Choroid plexus epithelial cell (primary cell): Measurements from ENCODE around the gene OR52R1.

Experiments used
- DNase-seq: peaks from one replicate; pipeline ENCODE4 v3.0.0-alpha.2; 2010; ENCODE audit warnings: low read depth
- H3K4me3 ChIP-seq: 2 replicates; pipeline ENCODE4 v1.5.1; 2011; ENCODE audit warnings: low read depth, mild to moderate bottlenecking, control low read depth, low read length, moderate library complexity
- CTCF ChIP-seq: conservative IDR thresholded peaks from 2 replicates; pipeline ENCODE4 v1.5.1; 2011; ENCODE audit warnings: low read depth, mild to moderate bottlenecking, control low read depth, inconsistent platforms, low read length, moderate library complexity

The OR52R1 gene

DNA sequence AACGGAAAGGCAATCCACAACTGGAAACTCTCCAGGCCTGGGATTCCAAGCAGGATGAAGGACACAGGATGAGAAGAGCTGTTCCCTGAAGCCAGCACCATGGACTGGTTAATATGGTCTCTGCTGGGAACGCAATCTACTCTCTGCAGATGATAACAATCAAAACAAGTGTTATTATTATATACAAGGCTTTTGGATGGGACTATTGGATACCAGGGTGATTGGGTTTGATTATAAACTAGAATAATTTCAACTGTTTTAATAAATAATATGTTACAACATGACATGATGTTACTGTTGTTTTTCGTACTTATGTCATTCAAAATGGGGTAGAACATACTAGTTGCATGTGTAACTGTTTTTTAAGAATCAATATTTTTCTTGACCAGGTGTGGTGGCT is at the start of gene OR52R1:
Gene OR52R1, minus strand, starts transcription at position 101 of the 400 bp plus-strand sequence. Its CDS starts 0 bp downstream, at position 101.
- TF ChIP-seq CTCF = no peak
- no peak for DNase-seq
- H3K4me3 ChIP-seq = no peak within 1 kb of the TSS

DNA sequence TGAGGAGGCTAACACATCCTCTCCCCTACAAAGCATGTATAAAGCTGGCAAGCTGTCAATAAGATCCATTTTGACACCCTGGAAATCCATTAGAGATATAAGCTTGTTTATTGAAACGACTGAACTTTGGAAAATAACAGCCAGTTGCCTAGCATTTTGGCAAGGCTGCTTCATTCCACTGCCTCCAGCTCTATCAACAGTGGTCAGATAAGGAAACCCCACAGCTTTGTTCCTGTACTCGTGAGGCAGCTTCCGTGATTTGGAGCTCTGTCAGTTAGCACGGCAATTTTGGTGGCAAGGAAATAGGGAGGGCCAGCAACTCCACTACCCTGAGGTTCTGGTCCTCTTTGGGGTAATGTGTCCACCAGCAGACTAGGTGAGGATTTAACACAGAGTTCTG is 46.9 kb upstream of the OR52R1 start:
- no peak for TF ChIP-seq CTCF
- DNase-seq = peak; percentile 74

GRCh38 chr11:4848908-4849532 is 44.8 kb upstream of the OR52R1 start, which contains the start of gene OR51S1:
Gene OR51S1, minus strand, starts transcription at chr11:4849208. Its CDS starts 0 bp downstream, at chr11:4849208.
- no peak for DNase-seq
- no peak within 1 kb of the TSS for H3K4me3 ChIP-seq
- no peak for TF ChIP-seq CTCF

More for the DNA sequence above, 46.9 kb upstream of the OR52R1 start:
- H3K4me3 ChIP-seq = no peak overlapping the region

DNA sequence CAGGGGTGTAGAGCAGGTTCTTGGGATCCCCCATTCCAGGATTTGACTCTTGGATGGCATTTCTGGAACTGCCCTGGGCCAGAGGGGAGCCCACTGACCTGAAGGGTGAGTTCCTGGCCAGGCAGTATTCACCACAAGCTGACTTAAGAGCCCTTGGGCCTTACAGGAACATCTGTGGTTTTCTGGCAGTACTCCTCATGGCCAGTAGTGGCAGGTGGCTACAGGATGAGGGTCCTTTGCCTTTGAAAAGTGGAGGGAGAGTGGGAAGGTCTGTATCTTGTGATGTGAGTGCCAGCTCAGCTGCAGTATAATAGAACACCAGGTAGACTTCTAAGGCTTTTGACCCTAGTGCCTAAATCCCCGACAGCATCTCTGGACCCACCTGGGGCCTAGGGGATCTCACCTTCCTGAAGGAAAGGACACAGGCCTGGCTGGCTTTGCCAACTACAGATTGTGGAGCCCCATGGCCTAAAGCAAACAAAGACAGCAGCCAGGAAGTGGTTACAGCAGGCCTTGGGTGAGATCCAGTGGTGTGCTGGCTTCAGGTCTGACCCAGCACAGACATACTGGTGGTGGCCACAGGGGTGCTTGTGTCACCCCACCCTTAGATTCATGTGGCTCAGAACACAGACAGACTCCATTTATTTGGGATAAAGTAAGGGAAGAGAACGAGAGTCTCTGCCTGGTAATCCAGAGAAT is 35.8 kb upstream of the OR52R1 start:
- no peak for TF ChIP-seq CTCF

GRCh38 chr11:4830909-4831308 is 26.7 kb upstream of the OR52R1 start:
- H3K4me3 ChIP-seq = no peak overlapping the region
- no peak for TF ChIP-seq CTCF
- no peak for DNase-seq

More for the DNA sequence above, 35.8 kb upstream of the OR52R1 start:
- DNase-seq = no peak
- H3K4me3 ChIP-seq = no peak overlapping the region

DNA sequence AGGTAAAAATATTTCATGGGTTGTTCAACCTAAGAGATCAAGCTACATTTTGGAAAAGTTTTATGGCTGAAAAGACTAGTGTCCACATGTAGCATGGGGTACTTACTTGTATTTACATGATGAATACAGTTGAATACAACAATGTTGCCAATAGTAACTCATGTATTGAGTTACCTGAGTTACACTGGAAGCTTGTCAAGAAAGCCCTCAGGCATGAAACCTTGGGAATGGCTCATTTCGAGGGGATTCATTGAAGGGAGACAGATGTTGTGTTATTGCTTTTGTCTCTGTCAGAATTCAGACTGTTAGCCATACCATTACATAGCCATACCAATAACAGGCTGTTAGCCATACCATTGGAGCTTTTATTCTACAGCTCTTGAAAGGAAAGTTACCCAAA is 26.2 kb upstream of the OR52R1 start:
- no peak for TF ChIP-seq CTCF
- no peak for DNase-seq
- no peak overlapping the region for H3K4me3 ChIP-seq
